NCI-H2227 treated with DMSO at 0.1 percent for 48 hours (cell line): ENCODE data around the gene BLACAT1.
"Not testable (repeated sequence)": the region's sequence is repeated elsewhere in the genome, so short reads cannot be mapped to it uniquely, and the experiment has no call there.

Source experiments
- DNase-seq: peaks from one replicate; lab custom pipeline; 2025; lab: John Stamatoyannopoulos, UW

Gene BLACAT1

DNA sequence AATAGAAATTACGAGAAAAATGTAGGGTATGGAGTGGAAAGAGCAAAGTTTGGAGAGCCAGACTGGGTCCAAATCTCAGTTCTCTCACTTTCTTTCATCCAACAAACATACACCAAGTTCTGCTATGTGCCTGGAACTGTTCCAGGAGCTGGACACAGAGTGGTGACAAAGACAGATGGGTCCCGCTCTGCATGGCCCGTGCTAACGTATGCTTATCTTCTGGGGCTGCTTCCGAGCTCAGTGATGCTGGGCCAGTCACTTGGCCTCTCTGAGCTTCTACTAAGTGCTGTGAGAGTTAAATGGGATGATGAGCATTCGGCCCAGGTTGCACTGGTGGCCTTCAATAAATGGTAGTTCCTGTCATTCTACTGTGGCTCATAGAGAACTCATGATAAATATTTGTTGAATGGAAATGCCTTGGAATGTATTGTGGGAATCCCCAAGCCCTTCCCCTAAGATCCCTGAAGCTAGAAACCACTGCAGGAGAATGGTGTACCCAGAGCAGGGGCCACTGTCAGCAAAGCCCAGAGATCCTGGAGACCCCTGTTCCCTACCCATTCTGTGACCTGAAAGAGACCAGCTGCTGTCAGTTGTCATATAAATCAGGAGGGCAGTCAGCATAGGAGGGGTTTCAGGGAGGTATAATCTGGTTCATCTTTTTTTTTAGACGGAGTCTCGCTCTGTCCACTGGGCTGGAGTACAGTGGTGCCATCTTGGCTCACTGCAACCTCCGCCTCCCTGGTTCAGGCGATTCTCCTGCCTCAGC lies 37.8 kb downstream of the BLACAT1 start:
- no peak for DNase-seq

DNA sequence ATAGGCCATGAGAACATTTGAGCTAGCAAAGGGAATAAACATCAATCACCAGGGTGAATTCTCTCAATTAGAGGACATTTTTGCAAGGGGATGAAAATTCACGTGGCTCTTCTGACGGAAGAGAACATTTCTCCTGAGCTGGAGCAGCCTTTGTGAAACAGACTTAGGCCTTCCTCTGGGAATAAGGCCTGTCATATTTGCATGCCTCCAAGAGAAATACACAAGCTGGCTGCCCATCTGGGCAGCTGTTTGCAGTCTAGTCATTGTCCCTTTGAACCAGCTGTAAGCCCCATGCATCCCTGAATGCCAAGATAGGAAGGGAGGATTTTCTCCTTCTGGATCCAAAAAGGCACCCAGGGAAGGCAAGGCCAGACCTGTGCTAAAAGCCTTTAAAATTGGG lies 39.5 kb downstream of the BLACAT1 start:
- no peak for DNase-seq

DNA sequence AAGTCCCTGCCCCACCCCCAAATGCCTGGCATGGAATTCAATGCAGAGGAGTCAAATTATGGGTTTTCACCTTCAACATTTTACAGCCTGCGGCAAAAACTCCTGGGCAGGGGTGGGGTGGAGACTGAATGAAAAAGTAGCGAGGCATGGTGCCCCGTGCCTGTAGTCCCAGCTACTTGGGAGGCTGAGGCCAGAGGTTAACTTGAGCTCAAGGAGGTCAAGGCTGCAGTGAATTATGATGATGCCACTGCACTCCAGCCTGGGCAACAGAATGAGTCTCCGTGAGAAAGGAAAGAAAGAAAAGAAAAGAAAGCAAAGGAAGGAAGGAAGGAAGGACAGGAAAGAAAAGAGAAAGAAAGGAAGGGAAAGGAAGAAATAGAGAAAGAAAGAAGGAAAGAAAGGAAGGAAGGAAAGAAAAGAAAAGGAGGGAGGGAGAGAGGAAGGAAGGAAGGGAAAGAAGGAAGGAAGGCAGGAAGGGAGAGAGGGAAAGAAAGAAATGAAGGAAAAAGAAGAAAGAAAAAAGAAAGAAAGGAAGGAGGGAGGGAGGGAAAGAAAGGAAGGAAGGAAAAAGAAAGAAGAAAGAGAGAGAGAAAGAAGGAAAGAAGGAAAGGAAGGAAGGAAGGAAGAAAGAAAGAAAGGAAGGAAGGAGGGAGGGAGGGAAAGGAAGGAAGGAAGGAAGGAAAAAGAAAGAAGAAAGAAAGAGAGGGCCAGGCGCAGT lies 45.1 kb downstream of the BLACAT1 start:
- DNase-seq = no peak

DNA sequence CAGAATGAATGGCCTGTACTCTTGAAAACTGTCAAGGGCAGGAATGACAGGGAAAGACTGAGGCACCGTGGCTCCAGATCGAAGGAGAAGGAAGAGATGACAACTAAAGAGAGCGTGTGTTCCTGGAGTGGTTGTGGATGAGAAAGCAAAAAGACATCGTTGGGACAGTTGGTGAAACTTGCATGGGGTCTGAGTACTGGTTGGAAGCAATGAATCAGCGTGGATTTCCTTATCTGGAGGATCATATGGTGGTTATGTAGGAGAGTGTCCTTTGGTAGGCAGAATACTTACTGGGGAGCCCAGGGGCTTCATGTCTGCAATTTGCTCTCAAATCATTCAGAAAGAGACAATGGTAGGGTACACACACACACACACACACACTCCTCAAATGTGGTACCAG lies 47.9 kb downstream of the BLACAT1 start:
- no peak for DNase-seq

DNA sequence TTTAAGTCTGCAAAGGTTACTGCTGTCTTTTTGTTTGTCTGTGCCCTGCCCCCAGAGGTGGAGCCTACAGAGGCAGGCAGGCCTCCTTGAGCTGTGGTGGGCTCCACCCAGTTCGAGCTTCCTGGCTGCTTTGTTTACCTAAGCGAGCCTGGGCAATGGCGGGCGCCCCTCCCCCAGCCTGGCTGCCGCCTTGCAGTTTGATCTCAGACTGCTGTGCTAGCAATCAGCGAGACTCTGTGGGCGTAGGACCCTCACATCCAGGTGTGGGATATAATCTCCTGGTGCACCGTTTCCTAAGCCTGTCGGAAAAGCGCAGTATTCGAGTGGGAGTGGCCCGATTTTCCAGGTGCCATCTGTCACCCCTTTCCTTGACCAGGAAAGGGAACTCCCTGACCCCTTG lies 49.6 kb downstream of the BLACAT1 start:
- not testable (repeated sequence) for DNase-seq
